Colonic mucosa (tissue), 4 donors: Measurements from ENCODE around the gene GDF15. TPM values are rescaled to one million over a fixed set of nuclear protein-coding genes. Genes with fewer than 3 reads are reported as not detected.

ENCODE experiments used
- DNase-seq: peaks from one replicate; pipeline ENCODE4 v3.0.0-alpha.2; 2020
- H3K27ac ChIP-seq: fragments of 200-600 bp; one replicate; pipeline ENCODE4 v1.8.0; 2021
- H3K27me3 ChIP-seq: fragments of 200-600 bp; one replicate; pipeline ENCODE4 v1.8.0; 2021
- H3K36me3 ChIP-seq: fragments of 200-600 bp; one replicate; pipeline ENCODE4 v1.8.0; 2021
- H3K4me1 ChIP-seq: fragments of 200-600 bp; one replicate; pipeline ENCODE4 v1.8.0; 2021; ENCODE audit warnings: mild to moderate bottlenecking
- H3K4me3 ChIP-seq: fragments of 200-600 bp; one replicate; pipeline ENCODE4 v1.8.0; 2021
- H3K9ac ChIP-seq, 2 donors: one replicate each; pipeline ENCODE4 v1.7.0; 2013; ENCODE audit warnings: control low read depth in 2 of 2, low read depth in 2 of 2, low read length in 2 of 2
- H3K9me3 ChIP-seq: fragments of 200-600 bp; one replicate; pipeline ENCODE4 v1.8.0; 2021
- CTCF ChIP-seq: fragments of 200-600 bp; IDR thresholded peaks from one replicate; pipeline ENCODE4 v1.8.0; 2022; ENCODE audit warnings: antibody characterized with exemption, mild to moderate bottlenecking
- intact Hi-C: fragments of 100-400 bp; cut with DNase I; formaldehyde crosslinking; loops from one replicate; pipeline ENCODE4 v1.14.1; 2022
- total RNA-seq, 2 donors: library from RNA; stranded (reverse); fragmentation: NEBNext Ultra II Directional in 1 of 2; extraction: Animal tissue kit (Norgen Biotek cat#: 25700) in 1 of 2; gene quantifications; one replicate each; pipeline ENCODE4 v1.2.1, GENCODE V29; 2021
- donor health status: healthy.
- donor health status: DM: no; HTN: no; CAD: no.
- donor health status: DM: no; HTN: no; CAD: no.

The GDF15 gene
- total RNA-seq, result 100 to 1,000 TPM; 120 to 159 TPM

DNA sequence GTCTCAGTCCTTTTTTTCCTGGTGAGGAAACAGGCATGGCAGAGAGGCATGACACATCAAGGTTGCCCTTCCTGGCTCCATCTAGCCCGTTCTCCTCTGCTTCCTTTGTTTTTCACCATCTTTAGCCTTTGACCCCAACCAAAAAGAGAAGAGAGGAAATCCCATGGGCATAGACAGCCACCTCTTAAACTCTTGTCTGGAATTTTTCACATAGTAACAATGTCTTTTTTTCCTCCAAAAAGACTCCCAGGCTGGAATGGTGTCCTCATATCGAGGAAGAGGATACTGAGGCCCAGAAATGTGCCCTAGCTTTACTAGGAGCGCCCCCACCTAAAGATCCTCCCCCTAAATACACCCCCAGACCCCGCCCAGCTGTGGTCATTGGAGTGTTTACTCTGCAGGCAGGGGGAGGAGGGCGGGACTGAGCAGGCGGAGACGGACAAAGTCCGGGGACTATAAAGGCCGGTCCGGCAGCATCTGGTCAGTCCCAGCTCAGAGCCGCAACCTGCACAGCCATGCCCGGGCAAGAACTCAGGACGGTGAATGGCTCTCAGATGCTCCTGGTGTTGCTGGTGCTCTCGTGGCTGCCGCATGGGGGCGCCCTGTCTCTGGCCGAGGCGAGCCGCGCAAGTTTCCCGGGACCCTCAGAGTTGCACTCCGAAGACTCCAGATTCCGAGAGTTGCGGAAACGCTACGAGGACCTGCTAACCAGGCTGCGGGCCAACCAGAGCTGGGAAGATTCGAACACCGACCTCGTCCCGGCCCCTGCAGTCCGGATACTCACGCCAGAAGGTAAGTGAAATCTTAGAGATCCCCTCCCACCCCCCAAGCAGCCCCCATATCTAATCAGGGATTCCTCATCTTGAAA lies at the start of gene GDF15:
Gene GDF15, plus strand, starts transcription at position 484 of the 868 bp plus-strand sequence. Its CDS starts 32 bp downstream, at position 516.
- peak; percentile 98 for DNase-seq
- H3K9me3 ChIP-seq, result no peaks in the 10 kb centered on the region
- peak within 1 kb of the TSS; percentile 43 for H3K4me3 ChIP-seq
- no peaks in the 10 kb centered on the region for H3K4me1 ChIP-seq
- intact Hi-C loops, result no loop called here
- H3K36me3 ChIP-seq, result no peaks in the 10 kb centered on the region
- peak within 1 kb of the TSS; percentile 60 to 99 for H3K9ac ChIP-seq
- peak within 1 kb of the TSS; percentile 72 for H3K27ac ChIP-seq
- no peaks in the 10 kb centered on the region for H3K27me3 ChIP-seq
- TF ChIP-seq CTCF, result peak; percentile 75

DNA sequence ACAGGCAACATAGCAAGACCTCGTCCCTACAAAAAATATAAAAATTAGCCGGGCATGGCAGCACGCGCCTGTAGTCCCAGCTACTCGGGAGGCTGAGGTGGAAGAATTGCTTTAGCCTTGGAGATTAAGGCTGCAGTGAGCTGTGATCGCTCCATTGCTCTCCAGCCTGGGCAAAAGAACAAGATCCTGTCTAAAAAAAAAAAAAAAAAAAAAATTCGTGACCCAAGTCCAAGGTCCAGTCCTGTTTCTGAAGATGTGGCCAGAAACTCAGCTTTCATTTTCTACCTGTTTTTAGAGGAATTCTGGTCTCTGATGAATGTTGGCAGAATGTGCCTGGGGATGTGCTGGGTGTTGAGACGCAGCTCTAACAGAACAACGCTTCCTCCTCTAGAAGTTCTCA lies 47.4 kb upstream of the GDF15 start:
- TF ChIP-seq CTCF, result no peak
- intact Hi-C loops, result loop anchor here (10.0 kb wide), 1 partner anchor 124 kb away; no protein-coding TSS in a partner anchor
- no peaks in the 10 kb centered on the region for H3K9me3 ChIP-seq
- H3K36me3 ChIP-seq, result no peaks in the 10 kb centered on the region
- no peaks in the 10 kb centered on the region for H3K4me1 ChIP-seq
- no peak overlapping the region for H3K9ac ChIP-seq
- no peak overlapping the region for H3K4me3 ChIP-seq
- DNase-seq, result no peak
- H3K27me3 ChIP-seq, result no peaks in the 10 kb centered on the region
- no peak overlapping the region for H3K27ac ChIP-seq

DNA sequence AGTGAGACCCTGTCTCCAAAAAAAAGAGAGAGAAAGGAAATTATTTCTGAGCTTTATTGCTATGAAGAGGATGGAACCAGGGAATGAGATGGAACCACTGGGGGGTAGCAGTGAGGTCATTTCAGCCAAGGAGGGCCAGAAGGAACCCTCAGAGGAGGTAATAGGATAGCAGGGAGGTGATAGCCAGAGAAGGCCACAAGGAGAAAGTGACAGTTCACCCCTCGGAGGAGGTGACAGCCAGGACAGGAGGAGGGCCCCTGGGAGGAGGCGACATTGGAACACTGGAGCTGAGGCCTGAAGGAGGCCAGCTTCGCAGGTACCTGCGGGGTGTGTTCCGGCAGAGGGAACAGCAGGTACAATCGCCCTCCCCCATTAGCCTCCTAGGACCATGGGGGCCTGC lies 46.2 kb upstream of the GDF15 start:
- no peak for TF ChIP-seq CTCF
- Histone ChIP-seq H3K9ac (peak overlapping the region; percentile 85 to 96), H3K27me3 (no peaks in the 10 kb centered on the region), H3K27ac (no peak overlapping the region), H3K4me3 (no peak overlapping the region), H3K36me3 (no peaks in the 10 kb centered on the region), H3K4me1 (no peaks in the 10 kb centered on the region), H3K9me3 (no peaks in the 10 kb centered on the region)
- peak; percentile 33 for DNase-seq
- intact Hi-C loops, result loop anchor here (10.0 kb wide), 1 partner anchor 125 kb away; no protein-coding TSS in a partner anchor

DNA sequence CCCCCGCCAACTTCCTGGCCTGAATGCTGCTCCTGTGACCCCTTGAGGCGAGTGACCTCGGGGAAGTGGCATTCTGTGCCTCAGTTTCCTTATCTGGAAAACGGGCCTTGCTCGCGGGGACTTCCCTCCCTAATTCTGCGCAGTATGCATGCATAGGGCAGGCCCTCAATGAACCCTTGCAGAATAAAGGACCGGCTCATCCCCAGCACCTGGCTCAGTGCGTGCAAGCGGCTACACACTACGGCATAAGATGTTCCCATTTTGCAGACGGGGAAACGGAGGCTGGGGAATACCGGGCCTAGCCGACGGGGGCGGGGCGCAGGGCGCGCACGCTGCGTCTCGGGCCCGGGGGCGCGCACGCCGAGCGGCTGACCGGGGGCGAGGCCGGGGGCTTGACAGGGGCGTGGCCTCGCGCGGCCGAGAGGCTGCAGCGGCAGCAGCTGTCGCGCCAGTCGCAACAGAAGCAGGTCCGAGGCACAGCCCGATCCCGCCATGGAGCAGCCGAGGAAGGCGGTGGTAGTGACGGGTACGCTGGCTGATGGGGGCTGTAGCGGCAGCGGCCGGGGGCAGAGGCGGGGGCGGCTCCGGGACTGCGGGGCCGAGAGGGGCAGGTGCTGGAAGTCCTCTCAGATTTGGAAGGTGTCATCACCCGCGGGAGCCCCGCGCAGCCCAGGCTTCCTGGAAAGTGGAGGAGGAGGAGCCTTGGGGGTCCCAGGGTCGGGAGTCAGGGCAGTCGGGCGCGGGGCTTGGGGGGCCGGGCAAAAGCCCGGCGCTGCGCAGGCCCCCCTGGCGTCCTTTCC lies 45.6 kb upstream of the GDF15 start, which contains the start of gene PGPEP1:
Gene PGPEP1, plus strand, starts transcription at position 409 of the 800 bp plus-strand sequence. Its CDS starts 84 bp downstream, at position 493.
- no peak for TF ChIP-seq CTCF
- no peaks in the 10 kb centered on the region for H3K4me1 ChIP-seq
- H3K36me3 ChIP-seq, result no peaks in the 10 kb centered on the region
- peak within 1 kb of the TSS; percentile 85 to 96 for H3K9ac ChIP-seq
- no peaks in the 10 kb centered on the region for H3K27me3 ChIP-seq
- peak within 1 kb of the TSS; percentile 89 for H3K27ac ChIP-seq
- H3K4me3 ChIP-seq, result peak within 1 kb of the TSS; percentile 98
- intact Hi-C loops, result no loop called here
- H3K9me3 ChIP-seq, result no peaks in the 10 kb centered on the region
- peak; percentile 83 for DNase-seq
